Measurements from ENCODE around the gene MIS18BP1. TPM values are rescaled to one million over a fixed set of nuclear protein-coding genes. Genes with fewer than 3 reads are reported as not detected.
"Not testable (repeated sequence)": the region's sequence is repeated elsewhere in the genome, so short reads cannot be mapped to it uniquely, and the experiment has no call there.

Gene MIS18BP1
- 30.2 and 32.1 TPM in 2 replicates for total RNA-seq

DNA sequence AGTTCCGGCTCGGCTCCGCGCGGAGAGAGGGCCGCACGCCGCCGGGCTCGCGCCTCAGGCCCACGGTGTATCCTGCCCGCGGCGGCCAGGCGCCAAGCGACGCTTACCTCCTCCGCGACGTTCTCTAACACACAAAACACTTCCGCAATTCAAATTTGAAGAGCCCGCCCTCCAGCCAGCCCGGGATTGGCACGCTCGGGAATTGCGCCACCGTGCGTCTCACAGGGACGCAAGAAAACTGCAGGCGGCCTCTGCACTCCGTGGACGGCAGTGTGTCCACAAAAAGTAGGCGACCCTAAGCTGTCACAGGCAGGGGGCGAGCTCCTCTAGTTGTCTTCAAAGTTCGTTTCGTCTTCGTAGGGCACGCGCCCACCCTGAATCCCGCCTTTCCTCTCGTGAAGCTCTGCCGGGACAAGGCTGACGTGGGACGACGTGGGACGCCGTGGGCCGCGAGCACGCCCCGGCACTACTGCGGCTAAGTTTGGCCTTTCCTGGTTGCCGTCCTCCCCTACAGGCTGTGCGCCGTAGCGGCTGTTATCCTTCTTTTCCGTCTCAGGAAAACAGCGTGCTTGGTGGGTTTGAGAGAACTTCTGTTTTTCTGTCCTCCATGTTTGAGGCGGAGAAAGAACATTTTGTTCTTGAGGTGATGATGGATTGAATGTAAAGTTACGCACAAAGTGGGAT lies at the start of gene MIS18BP1:
Gene MIS18BP1 (minus strand): TSS at position 133 of the 684 bp plus-strand sequence. CDS start 5,916 bp downstream, outside the sequence.
- DNase-seq (ENCODE audit: low read depth in 2 of 2) = peak; percentile 94 to 98

DNA sequence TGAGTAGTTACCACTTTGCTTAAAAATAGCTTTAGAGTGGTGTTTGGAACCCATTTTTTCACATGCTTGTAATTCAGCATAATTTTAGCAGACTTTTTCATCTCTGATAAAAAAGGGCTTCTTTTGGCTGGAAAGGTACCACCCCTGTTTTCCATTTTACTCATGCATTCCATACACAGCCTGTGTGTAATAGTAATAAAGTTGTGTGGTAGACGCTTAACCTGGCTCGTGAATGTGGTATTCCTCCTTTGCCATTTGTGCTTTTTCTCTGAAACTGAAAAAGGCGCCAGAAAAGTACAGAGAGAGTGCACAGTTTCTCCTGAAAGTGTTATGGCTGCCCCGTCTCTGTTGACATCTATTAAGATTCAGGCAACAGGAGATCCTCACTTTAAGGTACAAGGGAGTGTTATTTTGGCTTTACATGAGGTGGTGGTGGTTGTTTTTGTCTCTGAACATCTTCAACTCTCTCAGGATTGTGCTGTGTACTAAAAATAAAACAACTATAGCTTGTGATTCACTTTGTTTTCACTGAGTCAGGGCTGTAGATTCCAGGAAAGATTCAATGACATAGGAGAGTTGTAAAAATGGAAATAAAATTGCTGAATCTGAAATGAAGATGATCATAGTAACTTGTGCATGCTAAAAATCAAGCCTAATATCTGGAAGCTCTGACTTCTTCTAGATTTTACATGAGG lies 45.6 kb upstream of the MIS18BP1 start:
- no peak for DNase-seq (ENCODE audit: low read depth in 2 of 2)

- DNase-seq (ENCODE audit: low read depth in 2 of 2) = not testable (repeated sequence)
Measured at GRCh38 chr14:45294796-45295195, 41.8 kb upstream of the MIS18BP1 start.

DNA sequence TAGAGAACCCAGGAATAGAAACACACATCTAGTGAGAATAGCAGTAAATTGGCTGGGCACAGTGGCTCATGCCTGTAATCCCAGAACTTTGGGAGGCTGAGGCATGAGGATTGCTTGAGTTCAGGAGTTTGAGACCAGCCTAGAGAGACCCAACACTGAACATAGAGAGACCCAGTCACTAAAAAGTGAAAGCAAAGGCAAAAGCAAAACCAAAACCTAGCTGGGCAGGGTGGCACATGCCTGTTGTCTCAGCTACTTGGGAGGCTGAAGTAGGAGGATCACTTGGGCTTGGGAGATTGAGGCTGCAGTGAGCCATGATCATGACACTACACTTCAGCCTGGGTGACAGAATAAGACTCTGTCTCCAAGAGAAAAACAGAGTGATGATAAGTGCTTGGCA lies 37.5 kb upstream of the MIS18BP1 start:
- no peak for DNase-seq (ENCODE audit: low read depth in 2 of 2)

DNA sequence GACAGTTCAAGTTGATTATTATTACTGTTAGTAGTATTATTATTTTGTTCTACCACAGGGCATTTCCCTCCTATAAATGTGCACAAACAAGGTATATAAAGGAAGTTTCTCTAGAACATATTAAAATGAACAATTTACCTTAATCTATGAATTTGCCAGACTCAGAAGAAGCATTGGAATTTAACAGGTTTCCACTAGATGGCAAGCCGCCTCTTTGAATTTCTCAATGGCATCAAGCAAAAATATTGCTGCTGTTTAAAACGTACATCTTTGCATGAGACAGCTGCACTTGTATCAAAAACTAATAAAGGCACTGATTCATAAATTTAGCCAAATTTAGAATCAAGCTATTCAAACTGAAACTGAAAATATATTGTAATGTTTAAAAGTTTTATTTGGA lies 34.6 kb upstream of the MIS18BP1 start:
- DNase-seq (ENCODE audit: low read depth in 2 of 2) = no peak

DNA sequence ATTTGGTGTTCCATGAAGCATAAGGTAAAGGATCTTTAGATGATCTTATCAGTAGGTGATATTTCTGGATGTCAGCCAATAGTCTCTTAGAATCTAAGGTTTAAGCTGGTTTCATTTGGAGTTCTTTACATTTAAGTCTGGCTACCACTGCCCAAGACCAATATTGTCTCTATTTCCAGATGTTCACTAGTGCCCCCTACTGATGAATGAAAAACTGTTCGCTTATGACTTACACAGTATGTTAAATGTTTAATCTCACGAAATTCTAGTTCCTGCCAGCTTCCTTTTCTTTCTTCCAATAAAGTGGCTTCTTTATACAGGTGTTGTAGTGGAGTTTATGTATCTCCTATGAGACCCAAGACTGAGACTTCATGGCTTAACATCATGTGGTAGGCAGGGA lies 31.8 kb upstream of the MIS18BP1 start:
- no peak for DNase-seq (ENCODE audit: low read depth in 2 of 2)

GRCh38 chr14:45281731-45282400 lies 28.9 kb upstream of the MIS18BP1 start:
- DNase-seq (ENCODE audit: low read depth in 2 of 2) = not testable (repeated sequence)

- no peak for DNase-seq (ENCODE audit: low read depth in 2 of 2)
Measured at GRCh38 chr14:45271858-45272537, 19.0 kb upstream of the MIS18BP1 start.

GRCh38 chr14:45270031-45270430 lies 17.0 kb upstream of the MIS18BP1 start:
- DNase-seq (ENCODE audit: low read depth in 2 of 2) = no peak

GRCh38 chr14:45267071-45267470 lies 14.1 kb upstream of the MIS18BP1 start:
- DNase-seq (ENCODE audit: low read depth in 2 of 2) = no peak

DNA sequence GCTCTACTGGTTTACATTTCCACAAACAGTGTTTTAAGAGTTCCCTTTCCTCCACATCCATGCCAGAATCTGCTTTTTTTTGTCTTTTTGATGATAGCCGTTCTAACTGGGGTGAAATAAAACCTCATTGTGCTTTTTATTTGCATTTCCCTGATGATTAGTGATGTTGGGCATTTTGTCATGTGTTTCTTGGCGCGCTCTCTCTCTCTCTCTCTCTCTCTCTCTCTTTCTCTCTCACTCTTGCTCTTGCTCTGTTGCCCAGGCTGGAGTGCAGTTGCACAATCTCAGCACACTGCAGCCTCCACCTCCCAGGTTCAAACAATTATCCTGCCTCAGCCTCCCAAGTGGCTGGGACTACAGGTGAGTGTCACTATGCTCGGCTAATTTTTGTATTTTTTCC lies 9.6 kb upstream of the MIS18BP1 start:
- DNase-seq (ENCODE audit: low read depth in 2 of 2) = no peak

- no peak for DNase-seq (ENCODE audit: low read depth in 2 of 2)
Measured at GRCh38 chr14:45261209-45261608, 8.2 kb upstream of the MIS18BP1 start.

GRCh38 chr14:45258805-45259204 lies 5.8 kb upstream of the MIS18BP1 start:
- DNase-seq (ENCODE audit: low read depth in 2 of 2) = no peak

DNA sequence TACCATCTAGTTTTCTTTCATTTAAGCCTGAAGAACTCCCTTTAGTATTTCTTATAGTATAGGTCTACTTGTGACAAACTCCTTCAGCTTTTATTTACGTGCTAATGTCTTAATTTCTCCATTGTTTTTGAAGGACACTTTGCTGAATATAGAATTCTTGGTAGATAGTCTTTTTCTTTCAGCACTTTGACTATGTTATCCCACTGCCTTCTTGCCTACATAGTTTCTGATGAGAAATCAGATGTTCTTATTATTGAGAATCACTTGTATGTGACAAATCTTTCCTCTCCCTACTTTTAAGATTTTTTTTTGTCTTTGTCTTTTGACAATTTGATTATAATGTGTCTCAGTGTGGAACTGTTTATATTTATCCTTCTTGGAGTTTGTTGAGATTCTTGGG lies 5.1 kb upstream of the MIS18BP1 start:
- DNase-seq (ENCODE audit: low read depth in 2 of 2) = no peak

DNA sequence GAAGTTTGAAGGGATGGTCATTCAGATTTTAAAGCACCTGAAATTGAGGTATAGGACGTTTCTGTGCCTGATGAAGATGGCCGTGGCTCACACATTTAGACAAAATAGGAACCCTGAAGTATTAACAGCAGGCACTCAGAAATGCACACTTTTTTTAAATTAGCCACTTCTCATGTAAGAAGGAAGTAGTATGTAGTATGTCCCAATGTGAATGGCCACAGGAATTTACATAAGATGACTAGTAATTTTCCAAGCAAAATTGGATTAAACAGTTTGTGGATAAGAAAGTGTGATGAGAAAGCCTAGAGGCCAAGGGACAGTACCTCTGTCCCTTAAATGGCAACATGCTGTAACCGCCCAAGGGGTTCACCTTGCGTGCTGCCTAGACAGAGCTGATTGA lies 1.8 kb upstream of the MIS18BP1 start:
- no peak for DNase-seq (ENCODE audit: low read depth in 2 of 2)

- DNase-seq (ENCODE audit: low read depth in 2 of 2) = peak in 1 of 2 donors; percentile 59
Measured at GRCh38 chr14:45253754-45254310, 830 bp upstream of the MIS18BP1 start.

GRCh38 chr14:45252366-45253069 lies 484 bp downstream of the MIS18BP1 start:
- DNase-seq (ENCODE audit: low read depth in 2 of 2) = peak in 1 of 2 donors; percentile 41

GRCh38 chr14:45251912-45252311 lies 1.1 kb downstream of the MIS18BP1 start:
- peak in 1 of 2 donors; percentile 44 for DNase-seq (ENCODE audit: low read depth in 2 of 2)

DNA sequence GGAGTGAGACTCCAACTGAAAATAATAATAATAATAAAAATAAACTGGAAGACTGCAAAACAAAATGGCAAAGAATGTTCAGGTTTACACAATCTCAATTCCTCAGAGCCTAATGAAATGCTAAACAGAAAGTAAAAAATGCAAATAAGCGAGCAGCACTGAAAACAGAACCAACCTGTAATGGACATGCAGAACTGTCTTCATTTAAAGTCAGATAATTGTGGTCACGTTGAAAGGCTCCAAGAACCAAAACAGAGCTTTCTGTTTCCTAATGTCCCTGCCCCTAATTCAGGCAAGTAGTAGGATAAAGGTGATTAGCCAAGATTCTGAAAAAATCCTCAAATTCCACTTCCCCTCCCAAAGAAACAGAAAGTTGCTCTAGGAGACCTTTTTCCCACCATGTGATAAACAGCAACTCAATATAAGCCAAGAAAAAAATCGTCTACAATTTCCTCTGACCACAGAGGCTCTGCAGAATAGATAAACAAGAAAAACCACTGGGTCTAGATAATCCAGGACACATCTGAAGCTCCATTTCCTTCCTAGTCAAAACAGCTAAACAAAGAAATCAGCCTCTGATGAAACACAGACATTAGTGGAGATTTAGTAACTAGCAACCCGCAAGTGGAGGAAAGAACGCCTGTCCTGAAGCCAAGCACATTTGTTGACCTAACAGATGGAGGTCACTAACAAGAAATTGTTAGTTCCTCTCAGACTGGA lies 3.0 kb downstream of the MIS18BP1 start:
- DNase-seq (ENCODE audit: low read depth in 2 of 2) = peak; percentile 87 to 89

DNA sequence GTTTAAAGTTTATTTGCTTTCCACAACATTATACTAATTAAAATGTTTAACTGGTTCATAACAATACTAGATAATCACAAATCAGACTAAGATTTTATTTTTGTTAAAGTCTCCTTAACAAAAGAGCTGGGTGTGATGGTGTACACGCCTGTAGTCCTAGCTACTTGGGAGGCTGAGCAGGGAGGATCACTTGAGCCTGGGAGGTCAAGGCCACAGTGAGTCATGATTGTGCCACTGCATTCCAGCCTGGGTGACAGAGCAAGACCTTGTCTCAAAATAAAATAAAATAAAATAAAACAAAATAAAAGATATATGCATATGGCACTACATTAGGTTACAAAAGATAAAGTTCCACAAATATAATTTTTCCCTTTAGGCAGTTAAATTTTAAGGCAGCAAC lies 5.6 kb downstream of the MIS18BP1 start:
- no peak for DNase-seq (ENCODE audit: low read depth in 2 of 2)
